ENCODE data around the gene ZNRD2.

ZNRD2 gene

GRCh38 chr11:65580756-65581155 lies 10.5 kb downstream of the ZNRD2 start:
- Histone ChIP-seq H3K9me3 (ENCODE audit: control extremely low read depth in 1 of 5, control insufficient read depth in 4 of 5, insufficient read depth in 2 of 5, low read depth in 1 of 5, low read length in 4 of 5) (no peaks in the 10 kb centered on the region), H3K27me3 (replicated peaks in 2 of 5; ENCODE audit: control insufficient read depth in 4 of 5, insufficient read depth in 5 of 5, low read length in 4 of 5) (no peaks in the 10 kb centered on the region), H3K4me1 (ENCODE audit: control extremely low read depth in 1 of 4, control insufficient read depth in 4 of 4, insufficient read depth in 4 of 4, low read length in 3 of 4) (peaks cover 0 to 30% (median 23%) of the 10 kb centered on the region in 4 experiments), H3K4me3 (ENCODE audit: control insufficient read depth in 1 of 7, extremely low read depth in 1 of 7, insufficient read depth in 4 of 7, low read depth in 2 of 7, low read length in 6 of 7) (no peak overlapping the region), H3K27ac (ENCODE audit: insufficient read depth in 1 of 2, low read depth in 1 of 2, low read length in 2 of 2, poor library complexity in 1 of 2, severe bottlenecking in 2 of 2) (no peak overlapping the region), H3K36me3 (ENCODE audit: control insufficient read depth in 4 of 4, insufficient read depth in 4 of 4, low read length in 3 of 4) (peaks cover 0 to 59% (median 38%) of the 10 kb centered on the region in 4 experiments)
- POLR2A ChIA-PET: interaction anchor here (1.1 kb wide), 1 partner anchor 8 kb away, joined by 3 read pairs; no protein-coding TSS in a partner anchor
- 100% methylated on average over 2 of the region's 8 CpGs for WGBS (ENCODE audit: insufficient coverage)
- CTCF ChIA-PET: interaction anchor here (0.7 to 16.4 kb wide), 3 partner anchors 8 to 42 kb away, joined by 3 to 262 read pairs (median 170); partner anchors contain the start of gene FAM89B
- no peak for DNase-seq

- Histone ChIP-seq H3K4me3 (ENCODE audit: control insufficient read depth in 1 of 7, extremely low read depth in 1 of 7, insufficient read depth in 4 of 7, low read depth in 2 of 7, low read length in 6 of 7) (no peak overlapping the region), H3K9me3 (ENCODE audit: control extremely low read depth in 1 of 5, control insufficient read depth in 4 of 5, insufficient read depth in 2 of 5, low read depth in 1 of 5, low read length in 4 of 5) (no peaks in the 10 kb centered on the region), H3K27ac (ENCODE audit: insufficient read depth in 1 of 2, low read depth in 1 of 2, low read length in 2 of 2, poor library complexity in 1 of 2, severe bottlenecking in 2 of 2) (no peak overlapping the region), H3K4me1 (ENCODE audit: control extremely low read depth in 1 of 4, control insufficient read depth in 4 of 4, insufficient read depth in 4 of 4, low read length in 3 of 4) (peaks cover 0 to 25% (median 14%) of the 10 kb centered on the region in 4 experiments), H3K27me3 (replicated peaks in 2 of 5; ENCODE audit: control insufficient read depth in 4 of 5, insufficient read depth in 5 of 5, low read length in 4 of 5) (no peaks in the 10 kb centered on the region), H3K36me3 (ENCODE audit: control insufficient read depth in 4 of 4, insufficient read depth in 4 of 4, low read length in 3 of 4) (peaks cover 0 to 67% (median 45%) of the 10 kb centered on the region in 4 experiments)
- CTCF ChIA-PET: interaction anchor here (1.2 to 16.4 kb wide), 6 partner anchors 8 to 43 kb away, joined by 3 to 262 read pairs (median 5); partner anchors contain the start of gene ZNRD2
- POLR2A ChIA-PET: no interaction called here
- WGBS (ENCODE audit: insufficient coverage): 93% methylated on average over 3 of the region's 3 CpGs
- DNase-seq: no peak
These were observed 11.7 kb downstream of the ZNRD2 start for GRCh38 chr11:65581928-65582327.

GRCh38 chr11:65583589-65583988 lies 13.3 kb downstream of the ZNRD2 start:
- 97% methylated on average over 7 of the region's 10 CpGs for WGBS (ENCODE audit: insufficient coverage)
- H3K4me3 ChIP-seq (ENCODE audit: control insufficient read depth in 1 of 7, extremely low read depth in 1 of 7, insufficient read depth in 4 of 7, low read depth in 2 of 7, low read length in 6 of 7): no peak overlapping the region
- H3K9me3 ChIP-seq (ENCODE audit: control extremely low read depth in 1 of 5, control insufficient read depth in 4 of 5, insufficient read depth in 2 of 5, low read depth in 1 of 5, low read length in 4 of 5): no peaks in the 10 kb centered on the region
- POLR2A ChIA-PET: no interaction called here
- H3K27me3 ChIP-seq (replicated peaks in 2 of 5; ENCODE audit: control insufficient read depth in 4 of 5, insufficient read depth in 5 of 5, low read length in 4 of 5): no peaks in the 10 kb centered on the region
- CTCF ChIA-PET: interaction anchor here (0.8 to 16.4 kb wide), 7 partner anchors 7 to 45 kb away, joined by 3 to 262 read pairs (median 6); partner anchors contain the start of genes EHBP1L1, FAM89B and ZNRD2
- no peak overlapping the region for H3K27ac ChIP-seq (ENCODE audit: insufficient read depth in 1 of 2, low read depth in 1 of 2, low read length in 2 of 2, poor library complexity in 1 of 2, severe bottlenecking in 2 of 2)
- peaks cover 0 to 24% (median 13%) of the 10 kb centered on the region in 4 experiments for H3K4me1 ChIP-seq (ENCODE audit: control extremely low read depth in 1 of 4, control insufficient read depth in 4 of 4, insufficient read depth in 4 of 4, low read length in 3 of 4)
- H3K36me3 ChIP-seq (ENCODE audit: control insufficient read depth in 4 of 4, insufficient read depth in 4 of 4, low read length in 3 of 4): peaks cover 0 to 67% (median 41%) of the 10 kb centered on the region in 4 experiments
- DNase-seq: no peak

- peaks cover 0 to 64% (median 40%) of the 10 kb centered on the region in 4 experiments for H3K36me3 ChIP-seq (ENCODE audit: control insufficient read depth in 4 of 4, insufficient read depth in 4 of 4, low read length in 3 of 4)
- CTCF ChIA-PET: interaction anchor here (0.8 to 16.4 kb wide), 4 partner anchors 6 to 45 kb away, joined by 3 to 262 read pairs (median 144); partner anchors contain the start of genes EHBP1L1, FAM89B and ZNRD2
These were observed 13.8 kb downstream of the ZNRD2 start for GRCh38 chr11:65584106-65584505.

GRCh38 chr11:65584723-65585171 lies 14.5 kb downstream of the ZNRD2 start:
- WGBS (ENCODE audit: insufficient coverage): 91% methylated on average over 44 of the region's 46 CpGs
- peaks cover 0 to 32% (median 24%) of the 10 kb centered on the region in 4 experiments for H3K4me1 ChIP-seq (ENCODE audit: control extremely low read depth in 1 of 4, control insufficient read depth in 4 of 4, insufficient read depth in 4 of 4, low read length in 3 of 4)
- no peak overlapping the region for H3K27ac ChIP-seq (ENCODE audit: insufficient read depth in 1 of 2, low read depth in 1 of 2, low read length in 2 of 2, poor library complexity in 1 of 2, severe bottlenecking in 2 of 2)
- CTCF ChIA-PET: interaction anchor here (1.7 to 16.6 kb wide), 5 partner anchors 5 to 46 kb away, joined by 7 to 262 read pairs (median 170); partner anchors contain the start of genes EHBP1L1, FAM89B, MAP3K11 and PCNX3
- DNase-seq: no peak
- H3K36me3 ChIP-seq (ENCODE audit: control insufficient read depth in 4 of 4, insufficient read depth in 4 of 4, low read length in 3 of 4): peaks cover 0 to 59% (median 35%) of the 10 kb centered on the region in 4 experiments
- POLR2A ChIA-PET: interaction anchor here (5.4 kb wide), 1 partner anchor 9 kb away, joined by 32 read pairs; the partner anchor contains the start of gene EHBP1L1
- no peak overlapping the region for H3K4me3 ChIP-seq (ENCODE audit: control insufficient read depth in 1 of 7, extremely low read depth in 1 of 7, insufficient read depth in 4 of 7, low read depth in 2 of 7, low read length in 6 of 7)
- H3K9me3 ChIP-seq (ENCODE audit: control extremely low read depth in 1 of 5, control insufficient read depth in 4 of 5, insufficient read depth in 2 of 5, low read depth in 1 of 5, low read length in 4 of 5): no peaks in the 10 kb centered on the region
- no peaks in the 10 kb centered on the region for H3K27me3 ChIP-seq (replicated peaks in 2 of 5; ENCODE audit: control insufficient read depth in 4 of 5, insufficient read depth in 5 of 5, low read length in 4 of 5)

More at GRCh38 chr11:65584106-65584505, 13.8 kb downstream of the ZNRD2 start:
- Histone ChIP-seq H3K4me3 (ENCODE audit: control insufficient read depth in 1 of 7, extremely low read depth in 1 of 7, insufficient read depth in 4 of 7, low read depth in 2 of 7, low read length in 6 of 7) (no peak overlapping the region), H3K4me1 (ENCODE audit: control extremely low read depth in 1 of 4, control insufficient read depth in 4 of 4, insufficient read depth in 4 of 4, low read length in 3 of 4) (peaks cover 0 to 26% (median 18%) of the 10 kb centered on the region in 4 experiments), H3K27me3 (replicated peaks in 2 of 5; ENCODE audit: control insufficient read depth in 4 of 5, insufficient read depth in 5 of 5, low read length in 4 of 5) (no peaks in the 10 kb centered on the region), H3K9me3 (ENCODE audit: control extremely low read depth in 1 of 5, control insufficient read depth in 4 of 5, insufficient read depth in 2 of 5, low read depth in 1 of 5, low read length in 4 of 5) (no peaks in the 10 kb centered on the region), H3K27ac (ENCODE audit: insufficient read depth in 1 of 2, low read depth in 1 of 2, low read length in 2 of 2, poor library complexity in 1 of 2, severe bottlenecking in 2 of 2) (no peak overlapping the region)
- POLR2A ChIA-PET: interaction anchor here (5.4 kb wide), 1 partner anchor 8 kb away, joined by 32 read pairs; the partner anchor contains the start of gene EHBP1L1
- no peak for DNase-seq
- 90% methylated on average over 3 of the region's 8 CpGs for WGBS (ENCODE audit: insufficient coverage)

- H3K9me3 ChIP-seq (ENCODE audit: control extremely low read depth in 1 of 5, control insufficient read depth in 4 of 5, insufficient read depth in 2 of 5, low read depth in 1 of 5, low read length in 4 of 5): no peaks in the 10 kb centered on the region
- H3K27me3 ChIP-seq (replicated peaks in 2 of 5; ENCODE audit: control insufficient read depth in 4 of 5, insufficient read depth in 5 of 5, low read length in 4 of 5): no peaks in the 10 kb centered on the region
- no peak overlapping the region for H3K4me3 ChIP-seq (ENCODE audit: control insufficient read depth in 1 of 7, extremely low read depth in 1 of 7, insufficient read depth in 4 of 7, low read depth in 2 of 7, low read length in 6 of 7)
- DNase-seq: no peak
- WGBS (ENCODE audit: insufficient coverage): 95% methylated on average over 44 of the region's 51 CpGs
- peaks cover 4 to 58% (median 32%) of the 10 kb centered on the region in 4 experiments for H3K36me3 ChIP-seq (ENCODE audit: control insufficient read depth in 4 of 4, insufficient read depth in 4 of 4, low read length in 3 of 4)
- H3K4me1 ChIP-seq (ENCODE audit: control extremely low read depth in 1 of 4, control insufficient read depth in 4 of 4, insufficient read depth in 4 of 4, low read length in 3 of 4): peaks cover 0 to 36% (median 26%) of the 10 kb centered on the region in 4 experiments
- ChIA-PET POLR2A (interaction anchor here (5.4 kb wide), 1 partner anchor 10 kb away, joined by 32 read pairs; the partner anchor contains the start of gene EHBP1L1), CTCF (interaction anchor here (1.7 to 16.6 kb wide), 5 partner anchors 6 to 47 kb away, joined by 7 to 262 read pairs (median 170); partner anchors contain the start of genes EHBP1L1, FAM89B, MAP3K11 and PCNX3)
- H3K27ac ChIP-seq (ENCODE audit: insufficient read depth in 1 of 2, low read depth in 1 of 2, low read length in 2 of 2, poor library complexity in 1 of 2, severe bottlenecking in 2 of 2): no peak overlapping the region
These were observed 15.3 kb downstream of the ZNRD2 start for GRCh38 chr11:65585396-65586246.
